GM08714 (cell line): ENCODE results near the gene ACSL3.
"Not testable (repeated sequence)": the region's sequence is repeated elsewhere in the genome, so short reads cannot be mapped to it uniquely, and the experiment has no call there.

Source experiments
- H3K4me3 ChIP-seq: fragments of 200-500 bp; sonication (Bioruptor generic); 2 replicates; pipeline ENCODE4 v1.5.1; 2014; ENCODE audit warnings: mild to moderate bottlenecking, low read length, inconsistent platforms
- ZNF274 ChIP-seq: IDR thresholded peaks from 2 replicates; pipeline ENCODE4 v1.6.1; 2012; ENCODE audit warnings: mild to moderate bottlenecking, low read depth, low read length

The ACSL3 gene

GRCh38 chr2:222968550-222969155 lies 107.8 kb downstream of the ACSL3 start:
- no peak for TF ChIP-seq ZNF274
- no peak overlapping the region for H3K4me3 ChIP-seq

- no peak overlapping the region for H3K4me3 ChIP-seq
- no peak for TF ChIP-seq ZNF274
Measured at GRCh38 chr2:222969491-222969890, 108.7 kb downstream of the ACSL3 start.

GRCh38 chr2:222972420-222972819 lies 111.6 kb downstream of the ACSL3 start:
- no peak overlapping the region for H3K4me3 ChIP-seq
- no peak for TF ChIP-seq ZNF274

GRCh38 chr2:222973237-222973636 lies 112.4 kb downstream of the ACSL3 start:
- TF ChIP-seq ZNF274, result no peak
- H3K4me3 ChIP-seq, result no peak overlapping the region

GRCh38 chr2:222973733-222974132 lies 112.9 kb downstream of the ACSL3 start:
- H3K4me3 ChIP-seq, result no peak overlapping the region
- no peak for TF ChIP-seq ZNF274

GRCh38 chr2:222976521-222977061 lies 115.8 kb downstream of the ACSL3 start:
- TF ChIP-seq ZNF274, result no peak
- no peak overlapping the region for H3K4me3 ChIP-seq

GRCh38 chr2:222977121-222977520 lies 116.3 kb downstream of the ACSL3 start:
- H3K4me3 ChIP-seq, result no peak overlapping the region
- TF ChIP-seq ZNF274, result no peak

GRCh38 chr2:222978850-222979249 lies 118.0 kb downstream of the ACSL3 start:
- no peak overlapping the region for H3K4me3 ChIP-seq

GRCh38 chr2:222979484-222979883 lies 118.6 kb downstream of the ACSL3 start:
- H3K4me3 ChIP-seq, result no peak overlapping the region
- TF ChIP-seq ZNF274, result no peak

More at GRCh38 chr2:222978850-222979249, 118.0 kb downstream of the ACSL3 start:
- no peak for TF ChIP-seq ZNF274

- no peak for TF ChIP-seq ZNF274
- H3K4me3 ChIP-seq, result no peak overlapping the region
Measured at GRCh38 chr2:222982010-222982908, 121.4 kb downstream of the ACSL3 start.

GRCh38 chr2:222982909-222983265 lies 122.1 kb downstream of the ACSL3 start:
- no peak overlapping the region for H3K4me3 ChIP-seq
- no peak for TF ChIP-seq ZNF274

- no peak for TF ChIP-seq ZNF274
- no peak overlapping the region for H3K4me3 ChIP-seq
Measured at GRCh38 chr2:222984908-222985307, 124.1 kb downstream of the ACSL3 start.

- H3K4me3 ChIP-seq, result no peak overlapping the region
- no peak for TF ChIP-seq ZNF274
Measured at GRCh38 chr2:222989431-222989830, 128.6 kb downstream of the ACSL3 start.

GRCh38 chr2:222990206-222990605 lies 129.4 kb downstream of the ACSL3 start:
- H3K4me3 ChIP-seq, result not testable (repeated sequence)

GRCh38 chr2:222992137-222992536 lies 131.3 kb downstream of the ACSL3 start:
- TF ChIP-seq ZNF274, result no peak
- no peak overlapping the region for H3K4me3 ChIP-seq
